IMR-90 (cell line): ENCODE data around the gene TNP1. TPM values are rescaled to one million over a fixed set of nuclear protein-coding genes. Genes with fewer than 3 reads are reported as not detected.
A peak's percentile ranks its signal among the peaks of the same experiment; 100 is the strongest.

Source experiments
- ATAC-seq: fragments of 200-7000 bp; cut with Tn5 transposase; 2 replicates; pipeline ENCODE4 v1.9.1; 2020; ENCODE audit warnings: low read depth, mild to moderate bottlenecking, moderate library complexity
- BruUV-seq: library from RNA; stranded (reverse); fragments of 400-500 nt; replicated peaks from 2 replicates; lab custom pipeline; 2021; lab: Mats Ljungman, UMichigan
- CTCF ChIA-PET: fragments of 300-600 bp; formaldehyde crosslinking; extraction: SDS; loops from one replicate; lab custom pipeline; 2021; ENCODE audit warnings: antibody characterized with exemption; lab: Yijun Ruan, JAX
- POLR2A ChIA-PET: fragments of 300-600 bp; sonication (Branson Sonifier 250); formaldehyde crosslinking; loops from one replicate; lab custom pipeline; 2022; ENCODE audit warnings: antibody characterized with exemption; ENCODE audit not compliant: unreplicated experiment; lab: Charles Lee
- DNase-seq: peaks from one replicate; pipeline ENCODE4 v3.0.0; 2013
- H2AFZ ChIP-seq: replicated peaks from 2 replicates; pipeline ENCODE3; 2013; ENCODE audit warnings: low read length, mild to moderate bottlenecking; ENCODE audit not compliant: poor library complexity
- H2AK5ac ChIP-seq: 2 replicates; pipeline ENCODE4 v1.6.1; 2013; ENCODE audit warnings: low read depth, low read length, inconsistent platforms
- H2AK9ac ChIP-seq: replicated peaks from 2 replicates; pipeline ENCODE3; 2013; ENCODE audit warnings: mild to moderate bottlenecking, low read depth, low read length, moderate library complexity; ENCODE audit not compliant: poor library complexity
- H2BK120ac ChIP-seq: 2 replicates; pipeline ENCODE4 v1.6.1; 2013; ENCODE audit warnings: low read depth, low read length, inconsistent platforms
- H2BK15ac ChIP-seq: 3 replicates; pipeline ENCODE4 v1.6.1; 2013; ENCODE audit warnings: low read depth, low read length, inconsistent platforms
- H2BK20ac ChIP-seq: 2 replicates; pipeline ENCODE4 v1.6.1; 2013; ENCODE audit warnings: low read depth, mild to moderate bottlenecking, inconsistent platforms, low read length, moderate library complexity
- H2BK5ac ChIP-seq: 2 replicates; pipeline ENCODE4 v1.6.1; 2013; ENCODE audit warnings: mild to moderate bottlenecking, low read depth, low read length, inconsistent platforms; ENCODE audit not compliant: poor library complexity, severe bottlenecking
- H3K14ac ChIP-seq: replicated peaks from 2 replicates; pipeline ENCODE4 v1.6.1; 2013; ENCODE audit warnings: low read depth, low read length, inconsistent platforms
- H3K18ac ChIP-seq: 2 replicates; pipeline ENCODE4 v1.6.1; 2013; ENCODE audit warnings: low read depth, low read length, control low read depth
- H3K23ac ChIP-seq: 2 replicates; pipeline ENCODE4 v1.6.1; 2013; ENCODE audit warnings: low read depth, low read length, inconsistent platforms
- H3K27ac ChIP-seq: 2 replicates; pipeline ENCODE4 v1.5.1; 2013; ENCODE audit warnings: mild to moderate bottlenecking, control low read depth, low read length; ENCODE audit not compliant: insufficient read depth
- H3K27me3 ChIP-seq: 2 replicates; pipeline ENCODE4 v1.6.1; 2013; ENCODE audit warnings: low read length; ENCODE audit not compliant: control insufficient read depth, insufficient read depth
- H3K36me3 ChIP-seq: 2 replicates; pipeline ENCODE4 v1.6.1; 2013; ENCODE audit warnings: low read length, mixed read lengths; ENCODE audit not compliant: control insufficient read depth, insufficient read depth
- H3K4ac ChIP-seq: 2 replicates; pipeline ENCODE4 v1.6.1; 2013; ENCODE audit warnings: low read depth, low read length, inconsistent platforms
- H3K4me1 ChIP-seq: 2 replicates; pipeline ENCODE4 v1.6.1; 2013; ENCODE audit warnings: low read length, mixed read lengths; ENCODE audit not compliant: control insufficient read depth, insufficient read depth
- H3K4me2 ChIP-seq: 2 replicates; pipeline ENCODE4 v1.6.1; 2013; ENCODE audit warnings: low read depth, mild to moderate bottlenecking, control low read depth, low read length, moderate library complexity
- H3K4me3 ChIP-seq: 2 replicates; pipeline ENCODE4 v1.5.1; 2013; ENCODE audit warnings: low read depth, mild to moderate bottlenecking, control low read depth, low read length, moderate library complexity; ENCODE audit not compliant: insufficient read depth
- H3K56ac ChIP-seq: 2 replicates; pipeline ENCODE4 v1.6.1; 2013; ENCODE audit warnings: low read length, inconsistent platforms; ENCODE audit not compliant: insufficient read depth; ENCODE audit errors: extremely low read depth
- H3K79me1 ChIP-seq, 2 experiments: 2 replicates each; pipeline ENCODE4 v1.6.1; 2013; ENCODE audit warnings: low read length in 2 of 2, inconsistent platforms in 1 of 2, low read depth in 1 of 2
- H3K9ac ChIP-seq: 2 replicates; pipeline ENCODE4 v1.6.1; 2013; ENCODE audit warnings: low read depth, low read length, control low read depth
- H3K9me1 ChIP-seq: 2 replicates; pipeline ENCODE4 v1.6.1; 2013; ENCODE audit warnings: low read length, inconsistent platforms; ENCODE audit not compliant: insufficient read depth
- H3K9me3 ChIP-seq: 2 replicates; pipeline ENCODE4 v1.6.1; 2013; ENCODE audit warnings: low read length; ENCODE audit not compliant: control insufficient read depth, insufficient read depth
- H4K20me1 ChIP-seq: 2 replicates; pipeline ENCODE4 v1.6.1; 2013; ENCODE audit warnings: low read length, inconsistent platforms; ENCODE audit not compliant: insufficient read depth
- H4K5ac ChIP-seq: 2 replicates; pipeline ENCODE4 v1.6.1; 2013; ENCODE audit warnings: mild to moderate bottlenecking, low read depth, low read length, control low read depth
- H4K8ac ChIP-seq, 2 experiments: 2 replicates each; pipeline ENCODE4 v1.6.1; 2013; ENCODE audit warnings: low read depth in 2 of 2, low read length in 2 of 2, control low read depth in 1 of 2, inconsistent platforms in 1 of 2
- H4K91ac ChIP-seq: 2 replicates; pipeline ENCODE4 v1.6.1; 2013; ENCODE audit warnings: low read depth, low read length, inconsistent platforms; ENCODE audit not compliant: insufficient read depth
- BHLHE40 ChIP-seq: fragments of 150-350 bp; IDR thresholded peaks from 2 replicates; pipeline ENCODE4 v1.6.1; 2016; ENCODE audit warnings: mild to moderate bottlenecking, low read depth, low read length
- CEBPB ChIP-seq: IDR thresholded peaks from 2 replicates; pipeline ENCODE4 v1.6.1; 2012; ENCODE audit warnings: low read depth, low read length, improper control_type of control experiment
- FOS ChIP-seq: fragments of 150-350 bp; IDR thresholded peaks from 2 replicates; pipeline ENCODE4 v1.6.1; 2016; ENCODE audit warnings: low read depth, low read length
- MAFK ChIP-seq: IDR thresholded peaks from 2 replicates; pipeline ENCODE4 v1.6.1; 2012; ENCODE audit warnings: low read depth, low read length, improper control_type of control experiment
- MAZ ChIP-seq: IDR thresholded peaks from 2 replicates; pipeline ENCODE4 v1.6.1; 2012; ENCODE audit warnings: low read depth, mild to moderate bottlenecking, low read length, improper control_type of control experiment, moderate library complexity, borderline replicate concordance
- MXI1 ChIP-seq: IDR thresholded peaks from 2 replicates; pipeline ENCODE4 v1.6.1; 2012; ENCODE audit warnings: low read depth, mild to moderate bottlenecking, low read length, moderate library complexity, borderline replicate concordance
- NFE2L2 ChIP-seq: fragments of 150-350 bp; IDR thresholded peaks from 2 replicates; pipeline ENCODE4 v1.6.1; 2016; ENCODE audit warnings: low read depth, mild to moderate bottlenecking, low read length
- POLR2A ChIP-seq: IDR thresholded peaks from 2 replicates; pipeline ENCODE4 v1.6.1; 2012; ENCODE audit warnings: mild to moderate bottlenecking, low read depth, low read length
- RAD21 ChIP-seq: IDR thresholded peaks from 2 replicates; pipeline ENCODE4 v1.6.1; 2012; ENCODE audit warnings: low read length, improper control_type of control experiment
- RCOR1 ChIP-seq: IDR thresholded peaks from 2 replicates; pipeline ENCODE4 v1.6.1; 2012; ENCODE audit warnings: mild to moderate bottlenecking, low read length, improper control_type of control experiment; ENCODE audit not compliant: insufficient replicate concordance
- RFX5 ChIP-seq: IDR thresholded peaks from 2 replicates; pipeline ENCODE4 v1.8.0; 2012; ENCODE audit warnings: low read depth, mild to moderate bottlenecking, low read length, moderate library complexity
- SMC3 ChIP-seq: fragments of 150-350 bp; IDR thresholded peaks from 2 replicates; pipeline ENCODE4 v1.6.1; 2016; ENCODE audit warnings: low read depth, mild to moderate bottlenecking, antibody characterized with exemption, low read length, moderate library complexity
- WGBS, 2 experiments: methylation state at CpG; one replicate each; pipeline versions ENCODE4 v1.1.5 to v1.1.7; 2013; ENCODE audit warnings: missing lambda C conversion rate in 2 of 2; ENCODE audit not compliant: insufficient read length in 1 of 2; ENCODE audit errors: extremely low coverage in 2 of 2; 5-methylcytosine and 5-hydroxymethylcytosine counted together
- dilution Hi-C: fragments of 300-500 bp; cut with HindIII; formaldehyde crosslinking; loops from one replicate; pipeline ENCODE4 v1.14.3; 2018; ENCODE audit warnings: low sequenced_read_pairs; ENCODE audit not compliant: unreplicated experiment
- in situ Hi-C: fragments of 300-500 bp; cut with MboI; formaldehyde crosslinking; loops from 3 replicates; pipeline ENCODE4 v1.14.3; 2019; ENCODE audit warnings: low sequenced_read_pairs, inconsistent platforms, mixed read lengths
- intact Hi-C: fragments of 100-400 bp; cut with micrococcal nuclease; formaldehyde crosslinking; loops from 2 replicates; pipeline ENCODE4 v1.10.0; 2022
- polyA plus RNA-seq, 3 experiments: library from polyadenylated mRNA; depleted of rRNA; stranded (reverse); fragments of >200 nt; gene quantifications; 2 replicates each; pipeline ENCODE4 v1.2.3, GENCODE V29; 2012; ENCODE audit warnings: low replicate concordance in 1 of 3
- total RNA-seq: library from RNA; depleted of rRNA; stranded (reverse); fragments of >200 nt; gene quantifications from 2 replicates; pipeline ENCODE4 v1.2.3, GENCODE V29; 2012
- TF ChIP-seq, protein P1 (sequence below): fragments of 150-350 bp; IDR thresholded peaks from 2 replicates; pipeline ENCODE4 v1.6.1; 2017; ENCODE audit warnings: mild to moderate bottlenecking, antibody characterized with exemption, low read length, low read depth
- TF ChIP-seq, protein P2 (sequence below): fragments of 150-350 bp; IDR thresholded peaks from 2 replicates; pipeline ENCODE4 v1.6.1; 2016; ENCODE audit warnings: low read depth, mild to moderate bottlenecking, low read length, moderate library complexity, borderline replicate concordance
- TF ChIP-seq, protein P3 (sequence below): conservative IDR thresholded peaks from 2 replicates; pipeline ENCODE4 v1.5.1; 2012; ENCODE audit warnings: mild to moderate bottlenecking, low read depth, low read length, improper control_type of control experiment

TNP1 gene
- total and polyA plus RNA-seq, 2 of the 4 experiments (the other 2 are of a cell fraction) = not detected

GRCh38 chr2:216870508-216871332 is 10.9 kb upstream of the TNP1 start:
- no peaks in the 10 kb centered on the region for H3K9me1 ChIP-seq
- no peaks in the 10 kb centered on the region; the same call in 1 of the 2 replicates for H3K9me3 ChIP-seq
- no peak overlapping the region for H3K23ac ChIP-seq
- no peak overlapping the region for H4K5ac ChIP-seq
- H4K20me1 ChIP-seq = no peaks in the 10 kb centered on the region
- H2BK5ac ChIP-seq = no peak overlapping the region
- H2BK120ac ChIP-seq = no peak overlapping the region
- intact Hi-C loops (no loop called here), in situ Hi-C loops (no loop called here), dilution Hi-C loops (no loop called here)
- H2BK20ac ChIP-seq = 0 out of 2 replicates have a peak overlapping the region, but pooled peaks have one; percentile 20
- no peaks in the 10 kb centered on the region for H3K27me3 ChIP-seq
- H3K4me3 ChIP-seq = no peak overlapping the region
- H3K27ac ChIP-seq = no peak overlapping the region
- H3K4ac ChIP-seq = no peak overlapping the region
- BruUV-seq = no TSS peak
- no peak overlapping the region for H4K8ac ChIP-seq
- no peak overlapping the region; the same call in 1 of the 2 replicates for H3K18ac ChIP-seq
- DNase-seq (no peak), ATAC-seq (no peak)
- H2BK15ac ChIP-seq = no peak overlapping the region
- ChIA-PET CTCF (interaction anchor here (0.6 kb wide), 1 partner anchor 96 kb away, joined by 5 read pairs; no protein-coding TSS in a partner anchor), POLR2A (no interaction called here)
- H2AFZ ChIP-seq = no peak overlapping the region
- H2AK5ac ChIP-seq = no peak overlapping the region; the same call in 1 of the 2 replicates
- H3K4me2 ChIP-seq = no peak overlapping the region
- H3K9ac ChIP-seq = no peak overlapping the region
- no peak overlapping the region for H2AK9ac ChIP-seq
- no peak overlapping the region for H4K91ac ChIP-seq
- WGBS, 2 experiments = 80 to 100% methylated on average over 1 to 2 of the region's 3 CpGs
- no peaks in the 10 kb centered on the region for H3K36me3 ChIP-seq
- H3K56ac ChIP-seq = no peak overlapping the region
- H3K4me1 ChIP-seq = no peaks in the 10 kb centered on the region
- no peaks in the 10 kb centered on the region for H3K79me1 ChIP-seq
- no peak overlapping the region for H3K14ac ChIP-seq
- no peak for TF ChIP-seq MXI1
- TF ChIP-seq, protein P1, sequence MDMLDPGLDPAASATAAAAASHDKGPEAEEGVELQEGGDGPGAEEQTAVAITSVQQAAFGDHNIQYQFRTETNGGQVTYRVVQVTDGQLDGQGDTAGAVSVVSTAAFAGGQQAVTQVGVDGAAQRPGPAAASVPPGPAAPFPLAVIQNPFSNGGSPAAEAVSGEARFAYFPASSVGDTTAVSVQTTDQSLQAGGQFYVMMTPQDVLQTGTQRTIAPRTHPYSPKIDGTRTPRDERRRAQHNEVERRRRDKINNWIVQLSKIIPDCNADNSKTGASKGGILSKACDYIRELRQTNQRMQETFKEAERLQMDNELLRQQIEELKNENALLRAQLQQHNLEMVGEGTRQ = no peak
- TF ChIP-seq NFE2L2 = no peak
- no peak for TF ChIP-seq MAZ
- TF ChIP-seq CEBPB = no peak
- TF ChIP-seq SMC3 = no peak
- no peak for TF ChIP-seq BHLHE40
- no peak for TF ChIP-seq RFX5
- TF ChIP-seq MAFK = no peak
- TF ChIP-seq RAD21 = no peak
- TF ChIP-seq RCOR1 = no peak
- TF ChIP-seq, protein P2, sequence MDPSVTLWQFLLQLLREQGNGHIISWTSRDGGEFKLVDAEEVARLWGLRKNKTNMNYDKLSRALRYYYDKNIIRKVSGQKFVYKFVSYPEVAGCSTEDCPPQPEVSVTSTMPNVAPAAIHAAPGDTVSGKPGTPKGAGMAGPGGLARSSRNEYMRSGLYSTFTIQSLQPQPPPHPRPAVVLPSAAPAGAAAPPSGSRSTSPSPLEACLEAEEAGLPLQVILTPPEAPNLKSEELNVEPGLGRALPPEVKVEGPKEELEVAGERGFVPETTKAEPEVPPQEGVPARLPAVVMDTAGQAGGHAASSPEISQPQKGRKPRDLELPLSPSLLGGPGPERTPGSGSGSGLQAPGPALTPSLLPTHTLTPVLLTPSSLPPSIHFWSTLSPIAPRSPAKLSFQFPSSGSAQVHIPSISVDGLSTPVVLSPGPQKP = no peak
- TF ChIP-seq FOS = no peak
- TF ChIP-seq, protein P3, sequence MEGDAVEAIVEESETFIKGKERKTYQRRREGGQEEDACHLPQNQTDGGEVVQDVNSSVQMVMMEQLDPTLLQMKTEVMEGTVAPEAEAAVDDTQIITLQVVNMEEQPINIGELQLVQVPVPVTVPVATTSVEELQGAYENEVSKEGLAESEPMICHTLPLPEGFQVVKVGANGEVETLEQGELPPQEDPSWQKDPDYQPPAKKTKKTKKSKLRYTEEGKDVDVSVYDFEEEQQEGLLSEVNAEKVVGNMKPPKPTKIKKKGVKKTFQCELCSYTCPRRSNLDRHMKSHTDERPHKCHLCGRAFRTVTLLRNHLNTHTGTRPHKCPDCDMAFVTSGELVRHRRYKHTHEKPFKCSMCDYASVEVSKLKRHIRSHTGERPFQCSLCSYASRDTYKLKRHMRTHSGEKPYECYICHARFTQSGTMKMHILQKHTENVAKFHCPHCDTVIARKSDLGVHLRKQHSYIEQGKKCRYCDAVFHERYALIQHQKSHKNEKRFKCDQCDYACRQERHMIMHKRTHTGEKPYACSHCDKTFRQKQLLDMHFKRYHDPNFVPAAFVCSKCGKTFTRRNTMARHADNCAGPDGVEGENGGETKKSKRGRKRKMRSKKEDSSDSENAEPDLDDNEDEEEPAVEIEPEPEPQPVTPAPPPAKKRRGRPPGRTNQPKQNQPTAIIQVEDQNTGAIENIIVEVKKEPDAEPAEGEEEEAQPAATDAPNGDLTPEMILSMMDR = no peak
- no peak for TF ChIP-seq POLR2A
